Brain pericyte (primary cell): ENCODE measurements around the gene GABBR1.

Experiments used
- DNase-seq: peaks from one replicate; pipeline ENCODE4 v3.0.0-alpha.2; 2012; ENCODE audit warnings: low read depth, low spot score

Gene GABBR1

GRCh38 chr6:29528300-29528931, 104.6 kb downstream of the GABBR1 start:
- no peak for DNase-seq

- DNase-seq = no peak
These were observed 105.4 kb downstream of the GABBR1 start for GRCh38 chr6:29527564-29527963.

- no peak for DNase-seq
These were observed 105.9 kb downstream of the GABBR1 start for GRCh38 chr6:29527126-29527525.

- DNase-seq = no peak
These were observed 107.7 kb downstream of the GABBR1 start for GRCh38 chr6:29525311-29525639.

GRCh38 chr6:29524444-29525310, 108.3 kb downstream of the GABBR1 start:
- DNase-seq = no peak

- no peak for DNase-seq
These were observed 108.9 kb downstream of the GABBR1 start for GRCh38 chr6:29524044-29524443.

GRCh38 chr6:29522227-29522626, 110.8 kb downstream of the GABBR1 start:
- no peak for DNase-seq

GRCh38 chr6:29521006-29521680, 111.8 kb downstream of the GABBR1 start:
- no peak for DNase-seq

- DNase-seq = no peak
These were observed 112.8 kb downstream of the GABBR1 start for GRCh38 chr6:29520232-29520631.

GRCh38 chr6:29519291-29520010, 113.5 kb downstream of the GABBR1 start:
- no peak for DNase-seq

- no peak for DNase-seq
These were observed 115.1 kb downstream of the GABBR1 start for GRCh38 chr6:29517728-29518440.

GRCh38 chr6:29517245-29517644, 115.7 kb downstream of the GABBR1 start:
- no peak for DNase-seq

- DNase-seq = peak; percentile 15
These were observed 116.9 kb downstream of the GABBR1 start for GRCh38 chr6:29516108-29516507.

- DNase-seq = no peak
These were observed 122.2 kb downstream of the GABBR1 start for GRCh38 chr6:29510746-29511300.

GRCh38 chr6:29510202-29510601, 122.8 kb downstream of the GABBR1 start:
- no peak for DNase-seq
